GM21447 (cell line): ENCODE measurements around the gene REXO4.
"Not testable (repeated sequence)": the region's sequence is repeated elsewhere in the genome, so short reads cannot be mapped to it uniquely, and the experiment has no call there.

Experiments used
- ATAC-seq: cut with Tn5 transposase; IDR thresholded peaks from one replicate; pipeline ENCODE4 v1.9.1; 2021; ENCODE audit not compliant: unreplicated experiment

The REXO4 gene

GRCh38 chr9:133421615-133422542 is 4.1 kb upstream of the REXO4 start, which contains the start of gene ADAMTS13:
ADAMTS13 (plus strand) TSS chr9:133422367; CDS start chr9:133422444, 77 bp downstream.
- ATAC-seq: no peak

GRCh38 chr9:133420392-133420827 is 2.6 kb upstream of the REXO4 start:
- ATAC-seq: no peak

- ATAC-seq: no peak
These were observed 1.2 kb upstream of the REXO4 start for GRCh38 chr9:133419005-133419404.

GRCh38 chr9:133415170-133415569 is 2.6 kb downstream of the REXO4 start:
- ATAC-seq: no peak

GRCh38 chr9:133408042-133408441 is 9.8 kb downstream of the REXO4 start:
- ATAC-seq: no peak

GRCh38 chr9:133406480-133407307 is 11.1 kb downstream of the REXO4 start:
- ATAC-seq: no peak

GRCh38 chr9:133405508-133406438 is 12.0 kb downstream of the REXO4 start:
- ATAC-seq: no peak

GRCh38 chr9:133404454-133405002 is 13.3 kb downstream of the REXO4 start:
- no peak for ATAC-seq

GRCh38 chr9:133403766-133404453 is 13.9 kb downstream of the REXO4 start:
- no peak for ATAC-seq

- no peak for ATAC-seq
These were observed 15.1 kb downstream of the REXO4 start for GRCh38 chr9:133402689-133403088.

GRCh38 chr9:133401588-133401987 is 16.2 kb downstream of the REXO4 start:
- ATAC-seq: no peak

GRCh38 chr9:133400292-133400691 is 17.5 kb downstream of the REXO4 start:
- ATAC-seq: no peak

- ATAC-seq: no peak
These were observed 19.9 kb downstream of the REXO4 start for GRCh38 chr9:133397895-133398294.

GRCh38 chr9:133397370-133397769 is 20.4 kb downstream of the REXO4 start:
- ATAC-seq: no peak

GRCh38 chr9:133396952-133397351 is 20.9 kb downstream of the REXO4 start:
- ATAC-seq: no peak

GRCh38 chr9:133394687-133395271 is 23.0 kb downstream of the REXO4 start:
- no peak for ATAC-seq

- ATAC-seq: no peak
These were observed 24.4 kb downstream of the REXO4 start for GRCh38 chr9:133393399-133393798.

- not testable (repeated sequence) for ATAC-seq
These were observed 25.5 kb downstream of the REXO4 start for GRCh38 chr9:133392308-133392707.

- not testable (repeated sequence) for ATAC-seq
These were observed 26.4 kb downstream of the REXO4 start for GRCh38 chr9:133391449-133391848.
